ENCODE results near the gene MEIKIN. TPM values are rescaled to one million over a fixed set of nuclear protein-coding genes. Genes with fewer than 3 reads are reported as not detected.

MEIKIN gene
- total RNA-seq, 1 experiment from 2014 or later, result not detected

DNA sequence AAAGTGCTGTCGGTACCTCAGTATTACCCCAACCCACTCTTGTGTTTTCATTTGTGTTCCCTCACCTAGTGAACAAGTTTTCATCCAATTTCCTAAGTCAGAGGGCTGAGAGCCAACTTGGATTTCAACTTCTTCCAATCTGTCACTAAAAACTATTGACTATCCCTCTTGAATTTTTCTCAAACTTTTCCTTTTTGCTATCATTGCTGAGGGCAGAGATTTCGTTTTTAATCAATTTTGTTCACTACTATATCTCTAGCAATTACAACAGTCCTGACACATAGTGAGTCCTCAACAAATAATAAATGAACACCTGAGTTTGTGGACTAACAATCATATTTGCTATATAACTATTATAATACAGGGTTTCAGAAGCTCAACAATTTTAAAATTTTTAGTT, 29.0 kb downstream of the MEIKIN start:
- DNase-seq, result no peak
- no peaks in the 10 kb centered on the region for H3K4me1 Mint-ChIP-seq
- Histone ChIP-seq H2BK120ac (ENCODE audit: low read depth, low read length, poor library complexity, severe bottlenecking) (no peak overlapping the region), H4K5ac (ENCODE audit: insufficient read length, low read depth, low read length) (no peak overlapping the region), H4K8ac (replicated peaks; ENCODE audit: insufficient read length, low read depth, low read length) (no peak overlapping the region), H3K4me2 (ENCODE audit: insufficient read depth, insufficient read length, low read length) (no peak overlapping the region), H3K14ac (ENCODE audit: insufficient read depth, low read length) (no peak overlapping the region), H3K27me3 (ENCODE audit: insufficient read depth, low read length) (no peaks in the 10 kb centered on the region), H3K79me1 (ENCODE audit: insufficient read depth, low read depth, low read length, poor library complexity, severe bottlenecking) (no peaks in the 10 kb centered on the region), H3K9ac (ENCODE audit: extremely low read depth, insufficient read length, low read length) (no peak overlapping the region), H2BK12ac (ENCODE audit: insufficient read length, low read depth, low read length) (no peak overlapping the region), H2AK5ac (ENCODE audit: insufficient read length, low read length) (no peak overlapping the region), H4K20me1 (ENCODE audit: control insufficient read depth, insufficient read depth, insufficient read length) (no peaks in the 10 kb centered on the region), H3K4me1 (ENCODE audit: insufficient read depth, low read length) (no peaks in the 10 kb centered on the region), H2BK5ac (ENCODE audit: insufficient read length, low read length) (no peak overlapping the region), H3K18ac (ENCODE audit: insufficient read length, low read depth, low read length) (no peak overlapping the region), H2BK15ac (ENCODE audit: low read depth, low read length) (no peak overlapping the region), H3T11ph (ENCODE audit: low read length) (no peak overlapping the region), H3K79me2 (ENCODE audit: insufficient read depth, low read length) (no peaks in the 10 kb centered on the region), H4K91ac (ENCODE audit: insufficient read length, low read depth, low read length) (no peak overlapping the region), H3K23me2 (ENCODE audit: insufficient read length, low read depth, low read length, poor library complexity, severe bottlenecking) (no peaks in the 10 kb centered on the region), H2BK20ac (ENCODE audit: low read depth, low read length, poor library complexity, severe bottlenecking) (no peak overlapping the region), H2AFZ (ENCODE audit: low read length) (no peak overlapping the region), H3K4ac (ENCODE audit: low read depth, low read length) (no peak overlapping the region), H3K56ac (ENCODE audit: insufficient read length, low read depth, low read length) (no peak overlapping the region), H3K9me3 (ENCODE audit: control insufficient read depth, low read depth, low read length) (no peaks in the 10 kb centered on the region), H3K27ac (ENCODE audit: insufficient read length, low read depth, low read length) (no peak overlapping the region), H3K23ac (ENCODE audit: insufficient read length, low read depth, low read length) (no peak overlapping the region)
- H3K27ac Mint-ChIP-seq, result no peak overlapping the region
- TF ChIP-seq, protein P1, sequence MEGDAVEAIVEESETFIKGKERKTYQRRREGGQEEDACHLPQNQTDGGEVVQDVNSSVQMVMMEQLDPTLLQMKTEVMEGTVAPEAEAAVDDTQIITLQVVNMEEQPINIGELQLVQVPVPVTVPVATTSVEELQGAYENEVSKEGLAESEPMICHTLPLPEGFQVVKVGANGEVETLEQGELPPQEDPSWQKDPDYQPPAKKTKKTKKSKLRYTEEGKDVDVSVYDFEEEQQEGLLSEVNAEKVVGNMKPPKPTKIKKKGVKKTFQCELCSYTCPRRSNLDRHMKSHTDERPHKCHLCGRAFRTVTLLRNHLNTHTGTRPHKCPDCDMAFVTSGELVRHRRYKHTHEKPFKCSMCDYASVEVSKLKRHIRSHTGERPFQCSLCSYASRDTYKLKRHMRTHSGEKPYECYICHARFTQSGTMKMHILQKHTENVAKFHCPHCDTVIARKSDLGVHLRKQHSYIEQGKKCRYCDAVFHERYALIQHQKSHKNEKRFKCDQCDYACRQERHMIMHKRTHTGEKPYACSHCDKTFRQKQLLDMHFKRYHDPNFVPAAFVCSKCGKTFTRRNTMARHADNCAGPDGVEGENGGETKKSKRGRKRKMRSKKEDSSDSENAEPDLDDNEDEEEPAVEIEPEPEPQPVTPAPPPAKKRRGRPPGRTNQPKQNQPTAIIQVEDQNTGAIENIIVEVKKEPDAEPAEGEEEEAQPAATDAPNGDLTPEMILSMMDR (conservative IDR thresholded peaks at IDR 0.05), result no peak
- no CpG with 5 or more reads among the region's 2 CpGs for WGBS (ENCODE audit: extremely low coverage, insufficient read length, low lambda C conversion rate)
- peaks cover 2% of the 10 kb centered on the region for H3K27me3 Mint-ChIP-seq (ENCODE audit: low read depth)
- no peak overlapping the region for H3K4me3 Mint-ChIP-seq
- H3K36me3 Mint-ChIP-seq (ENCODE audit: insufficient read depth in 1 of 3, low read depth in 3 of 3), result no peaks in the 10 kb centered on the region
- H3K9me3 Mint-ChIP-seq, result no peaks in the 10 kb centered on the region

Data from H9 (cell line).